Stimulated activated CD8-positive, alpha-beta memory T cell treated with anti-CD3 and anti-CD28 coated beads, Interleukin-4, amount 100 ng/mL, for 4 hours (primary cell): ENCODE results near the gene TMEM272.
A peak's percentile ranks its signal among the peaks of the same experiment; 100 is the strongest.

Experiments
- DNase-seq, 2 donors: peaks; one replicate each; pipeline ENCODE4 v3.0.0-alpha.2; 2020; ENCODE audit warnings: low read depth in 2 of 2, low spot score in 1 of 2

Gene TMEM272

GRCh38 chr13:51806566-51806965 lies 38.4 kb downstream of the TMEM272 start:
- DNase-seq, result no peak

GRCh38 chr13:51805925-51806324 lies 39.1 kb downstream of the TMEM272 start:
- no peak for DNase-seq

- no peak for DNase-seq
Measured at GRCh38 chr13:51805313-51805712, 39.7 kb downstream of the TMEM272 start.

- no peak for DNase-seq
Measured at GRCh38 chr13:51804295-51805172, 40.4 kb downstream of the TMEM272 start.

- peak; percentile 60 to 72 for DNase-seq
Measured at GRCh38 chr13:51803422-51804294, 41.3 kb downstream of the TMEM272 start, which contains the start of gene DHRS12. Gene DHRS12, minus strand, starts transcription at chr13:51804163. Its CDS starts 4,504 bp downstream, at chr13:51799659.

- no peak for DNase-seq
Measured at GRCh38 chr13:51802631-51803418, 42.2 kb downstream of the TMEM272 start.

GRCh38 chr13:51801631-51802099 lies 43.3 kb downstream of the TMEM272 start:
- no peak for DNase-seq

GRCh38 chr13:51800486-51800885 lies 44.5 kb downstream of the TMEM272 start:
- DNase-seq, result no peak

- no peak for DNase-seq
Measured at GRCh38 chr13:51799261-51799660, 45.7 kb downstream of the TMEM272 start.

- DNase-seq, result peak in 1 of 2 donors; percentile 35
Measured at GRCh38 chr13:51797664-51798488, 47.1 kb downstream of the TMEM272 start.

GRCh38 chr13:51796546-51796945 lies 48.4 kb downstream of the TMEM272 start:
- DNase-seq, result no peak

GRCh38 chr13:51795419-51795818 lies 49.6 kb downstream of the TMEM272 start:
- DNase-seq, result no peak

- no peak for DNase-seq
Measured at GRCh38 chr13:51794964-51795363, 50.0 kb downstream of the TMEM272 start.

GRCh38 chr13:51793570-51794271 lies 51.3 kb downstream of the TMEM272 start:
- DNase-seq, result peak in 1 of 2 donors; percentile 21

- no peak for DNase-seq
Measured at GRCh38 chr13:51786425-51787265, 58.3 kb downstream of the TMEM272 start.

GRCh38 chr13:51785712-51786424 lies 59.1 kb downstream of the TMEM272 start:
- no peak for DNase-seq

- no peak for DNase-seq
Measured at GRCh38 chr13:51784097-51784496, 60.9 kb downstream of the TMEM272 start.
